ENCODE results near the gene NACAD.
"Not testable (repeated sequence)": the region's sequence is repeated elsewhere in the genome, so short reads cannot be mapped to it uniquely, and the experiment has no call there.

The NACAD gene

DNA sequence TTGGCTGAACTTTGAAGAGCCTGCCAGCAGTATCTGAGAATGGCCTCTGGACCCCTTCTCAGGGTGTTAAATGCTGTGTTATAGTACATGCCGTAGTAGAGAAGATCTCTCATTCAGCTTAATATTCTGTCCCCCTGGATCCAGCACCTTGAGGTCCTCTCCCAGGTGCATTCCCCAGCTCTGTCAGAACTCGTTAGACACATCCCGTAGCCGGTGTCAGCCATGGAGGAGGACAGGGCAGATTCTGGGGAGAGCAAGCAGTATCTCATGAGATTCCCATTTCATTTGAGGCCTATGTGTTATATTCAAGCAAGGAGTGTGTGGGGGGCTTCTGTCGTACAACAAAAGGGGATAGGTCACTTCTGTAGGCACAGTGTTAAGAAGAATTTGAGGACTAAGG, 34.8 kb downstream of the NACAD start:
- DNase-seq (ENCODE audit: low read depth, low spot score) = no peak

DNA sequence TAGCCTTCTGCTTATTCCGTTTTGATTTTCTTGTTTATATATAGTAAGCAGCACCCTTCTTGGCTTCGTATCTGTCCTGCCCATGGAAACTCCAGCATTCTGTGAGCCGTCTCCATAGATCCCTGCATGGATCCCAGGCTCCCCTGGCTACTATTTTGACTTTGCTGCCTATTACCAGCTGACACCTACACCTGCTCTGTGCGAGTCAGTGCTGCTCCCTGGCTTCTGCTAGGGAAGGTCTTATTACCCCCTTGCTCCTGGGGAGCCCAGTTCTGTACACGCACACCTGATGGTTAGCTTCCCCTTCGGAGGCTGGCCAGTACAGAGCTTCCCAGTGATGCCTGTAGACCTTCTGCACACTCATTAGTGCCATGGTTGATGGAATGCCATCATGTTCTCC, 35.4 kb downstream of the NACAD start:
- no peak for DNase-seq (ENCODE audit: low read depth, low spot score)

DNA sequence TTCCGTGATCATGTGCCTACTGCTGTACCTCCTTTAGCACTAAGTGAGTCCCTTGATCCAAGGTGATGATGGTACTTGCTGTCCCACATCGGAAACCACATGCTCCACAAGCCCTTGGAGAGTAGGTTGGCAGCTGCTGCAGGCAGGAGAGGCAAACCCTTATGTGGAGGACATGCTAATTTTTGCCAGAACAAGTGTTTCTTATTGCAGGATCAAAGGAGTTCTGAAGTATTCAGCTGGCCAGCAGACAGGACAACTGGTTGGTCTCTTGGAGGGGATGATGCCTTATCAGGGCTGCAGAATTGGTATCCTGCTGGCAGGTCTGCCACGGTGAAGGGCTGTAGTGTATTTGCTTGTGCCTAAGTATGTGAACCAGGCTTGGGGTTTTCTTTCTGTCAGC, 36.8 kb downstream of the NACAD start:
- DNase-seq (ENCODE audit: low read depth, low spot score) = no peak

DNA sequence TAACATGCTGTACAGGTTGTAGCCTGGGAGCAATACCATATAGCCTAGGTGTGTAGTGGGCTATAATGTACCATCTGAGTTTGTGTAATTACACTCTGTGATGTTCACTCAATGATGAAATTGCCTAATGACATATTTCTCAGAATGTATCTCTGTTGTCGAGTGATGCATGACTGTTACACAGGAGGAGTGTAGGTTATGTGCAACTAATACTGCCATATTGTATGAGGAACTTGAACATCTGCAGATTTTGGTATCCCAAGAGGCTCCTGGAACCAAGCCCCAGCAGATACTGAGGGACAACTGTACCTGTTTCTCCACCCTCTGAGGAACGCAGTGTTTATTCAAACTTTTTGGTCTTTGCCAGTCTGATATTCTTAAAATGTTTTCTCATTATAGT, 38.6 kb downstream of the NACAD start:
- DNase-seq (ENCODE audit: low read depth, low spot score) = no peak

DNA sequence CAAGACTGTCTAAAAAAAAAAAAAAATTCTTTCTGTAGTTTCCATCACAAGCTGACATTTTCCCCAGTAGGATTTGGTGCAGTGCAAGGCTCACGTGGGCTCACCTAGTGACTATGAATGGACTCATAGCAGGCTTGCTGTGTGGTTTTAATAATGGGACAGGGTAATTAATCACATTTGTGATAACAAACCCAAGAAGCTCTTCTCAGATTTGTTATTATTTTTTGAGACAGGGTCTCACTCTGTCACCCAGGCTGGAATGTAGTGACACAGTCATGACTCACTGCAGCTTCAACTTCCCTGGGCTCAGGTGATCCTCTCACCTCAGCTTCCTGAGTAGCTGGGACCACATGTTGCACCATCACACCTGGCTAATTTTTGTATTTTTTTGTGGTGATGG, 40.0 kb downstream of the NACAD start:
- no peak for DNase-seq (ENCODE audit: low read depth, low spot score)

DNA sequence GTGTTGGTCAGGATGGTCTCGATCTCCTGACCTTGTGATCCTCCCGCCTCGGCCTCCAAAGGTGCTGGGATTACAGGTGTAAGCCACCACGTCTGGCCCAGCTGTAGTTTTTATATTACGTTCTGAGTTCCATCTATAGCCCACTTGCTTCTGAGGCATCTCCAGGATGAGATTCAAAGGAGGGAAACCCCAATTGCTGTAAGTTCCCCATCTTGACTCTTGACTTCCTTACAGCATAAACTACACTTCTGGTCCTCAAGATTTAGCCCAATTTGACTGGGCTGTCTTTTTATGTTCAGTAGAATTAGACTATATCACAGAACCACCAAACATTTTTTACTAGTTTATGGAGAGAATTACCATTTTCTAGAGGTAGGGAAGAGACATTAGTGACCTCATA, 44.4 kb downstream of the NACAD start:
- DNase-seq (ENCODE audit: low read depth, low spot score) = no peak

DNA sequence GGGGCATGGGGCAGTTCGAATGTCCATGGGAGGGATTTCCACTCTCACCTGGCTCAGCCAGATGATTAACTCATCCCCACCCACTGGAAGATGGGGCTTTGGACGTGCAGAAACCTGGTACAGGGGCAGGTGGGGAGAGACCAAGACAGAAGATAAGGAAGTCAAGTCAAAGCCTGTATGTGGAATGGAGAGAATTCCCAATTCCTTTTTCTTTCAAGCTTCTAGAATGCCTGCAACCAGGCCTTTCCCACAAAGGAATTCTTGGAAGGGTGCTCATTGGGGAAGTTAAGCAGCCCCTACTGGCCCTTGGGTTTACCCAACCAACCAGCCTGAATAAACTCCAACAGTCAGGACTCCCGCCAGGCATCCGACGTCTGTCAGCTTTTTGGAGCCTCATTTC, 49.7 kb downstream of the NACAD start:
- DNase-seq (ENCODE audit: low read depth, low spot score) = no peak

DNA sequence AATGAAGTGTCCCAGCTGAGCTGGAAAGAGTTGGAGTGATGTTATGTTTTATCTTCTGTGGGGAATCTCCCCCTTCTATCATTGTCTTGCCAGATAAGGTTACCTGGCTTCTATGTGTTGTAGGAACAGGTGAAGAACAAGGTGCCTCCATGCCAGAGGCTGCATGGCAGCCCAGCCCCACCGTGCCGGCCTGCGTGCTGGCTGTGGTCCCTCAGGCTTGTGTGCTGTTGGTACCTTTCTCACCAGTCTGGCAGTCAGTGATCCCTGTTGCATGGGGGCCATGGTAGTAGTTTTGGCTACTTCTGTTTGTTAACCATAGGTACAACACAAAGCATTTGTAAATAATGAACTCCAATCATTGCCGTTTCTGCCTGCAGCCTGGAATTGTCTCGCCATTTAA, 50.9 kb downstream of the NACAD start:
- no peak for DNase-seq (ENCODE audit: low read depth, low spot score)

DNA sequence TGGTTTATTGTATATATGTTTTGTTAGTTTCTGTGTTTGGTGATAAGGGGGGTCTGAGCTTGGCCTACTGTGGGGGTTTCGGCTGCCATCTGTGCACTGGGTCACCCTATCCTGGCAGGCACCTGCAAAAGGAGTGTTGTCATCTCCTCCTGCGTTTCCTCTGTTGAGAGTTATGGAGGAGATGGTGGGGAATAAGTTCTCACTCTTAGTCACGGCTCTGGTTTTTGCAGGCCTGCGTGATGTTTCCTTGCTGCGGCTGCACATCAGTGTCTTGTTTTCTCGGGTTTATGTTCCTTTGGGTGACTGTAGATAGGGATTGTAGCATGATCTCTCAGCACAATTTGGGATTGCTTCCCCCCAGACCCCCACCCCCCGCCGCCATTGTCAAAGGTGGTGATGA, 52.0 kb downstream of the NACAD start:
- no peak for DNase-seq (ENCODE audit: low read depth, low spot score)

DNA sequence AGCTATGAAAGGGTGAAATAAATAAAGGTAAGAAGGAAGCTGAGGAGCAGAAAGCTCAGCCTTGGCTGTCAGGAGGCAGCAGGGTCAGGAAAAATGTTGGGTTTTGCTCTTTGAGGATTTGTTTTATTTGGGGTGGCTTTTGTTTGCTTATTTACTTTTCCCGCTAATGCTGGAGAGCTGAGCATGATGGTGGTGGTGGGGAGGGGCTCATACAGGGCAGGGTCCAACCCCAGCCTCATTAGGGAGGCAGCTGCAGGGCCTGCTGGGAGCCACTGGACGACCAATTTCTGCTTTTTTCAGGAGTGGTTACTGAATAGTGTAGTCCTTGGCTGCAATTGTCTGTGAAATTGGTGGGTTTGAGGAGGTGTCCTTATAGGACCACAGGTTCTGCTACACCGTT, 52.5 kb downstream of the NACAD start:
- no peak for DNase-seq (ENCODE audit: low read depth, low spot score)

DNA sequence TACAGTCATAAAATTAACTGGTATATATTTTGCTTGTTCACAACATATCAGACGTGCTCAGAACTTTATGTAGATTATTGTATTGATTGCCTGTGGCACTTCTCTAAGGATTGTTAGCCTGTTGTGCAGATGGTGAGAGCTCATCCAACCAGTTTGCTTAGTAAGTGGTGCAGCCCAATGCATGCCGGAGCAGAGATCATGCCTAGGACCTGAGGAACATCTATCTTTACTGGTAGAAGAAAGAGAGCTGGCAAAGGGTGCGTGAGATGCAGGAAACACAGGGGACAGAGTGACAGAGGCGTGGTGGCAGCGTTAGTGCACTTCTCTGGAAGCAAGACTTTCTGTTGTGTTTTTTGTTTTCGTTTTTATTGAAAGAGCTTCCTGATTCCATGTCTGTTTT, 52.9 kb downstream of the NACAD start:
- no peak for DNase-seq (ENCODE audit: low read depth, low spot score)

DNA sequence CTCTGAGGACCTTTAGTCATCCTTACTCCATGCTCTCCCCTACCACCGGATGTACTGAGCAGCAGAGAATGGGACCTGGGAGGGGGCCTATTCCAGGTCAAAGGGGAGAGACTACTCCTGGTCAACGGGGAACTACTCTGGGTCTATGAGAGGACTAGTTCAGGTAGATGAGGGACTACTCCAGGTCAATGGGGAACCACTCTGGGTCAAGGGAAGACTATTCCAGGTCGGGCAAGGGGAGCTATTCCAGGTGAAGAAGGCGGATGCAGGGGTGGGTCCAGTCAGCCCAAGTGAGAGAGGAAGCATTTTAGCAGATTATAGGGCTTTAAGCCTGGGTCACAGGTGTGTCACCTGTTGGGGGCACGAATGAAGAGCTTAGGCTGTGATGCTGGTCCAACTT, 53.4 kb downstream of the NACAD start:
- DNase-seq (ENCODE audit: low read depth, low spot score) = no peak

DNA sequence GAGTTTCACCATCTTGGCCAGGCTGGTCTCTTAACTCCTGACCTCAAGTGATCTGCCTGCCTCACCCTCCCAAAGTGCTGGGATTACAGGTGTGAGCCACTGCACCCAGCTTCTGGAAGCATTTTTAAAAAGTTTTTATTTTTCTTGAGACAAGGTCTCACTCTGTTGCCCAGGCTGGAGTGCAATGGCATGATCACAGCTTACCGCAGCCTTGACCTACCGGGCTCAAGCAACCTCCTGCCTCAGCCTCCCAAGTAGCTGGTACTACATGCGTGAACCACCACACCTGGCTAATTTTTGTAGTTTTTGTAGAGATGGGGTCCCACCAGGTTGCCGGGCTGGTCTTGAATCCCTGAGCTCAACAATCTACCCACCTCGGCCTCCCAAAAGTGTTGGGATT, 54.1 kb downstream of the NACAD start:
- not testable (repeated sequence) for DNase-seq (ENCODE audit: low read depth, low spot score)

DNA sequence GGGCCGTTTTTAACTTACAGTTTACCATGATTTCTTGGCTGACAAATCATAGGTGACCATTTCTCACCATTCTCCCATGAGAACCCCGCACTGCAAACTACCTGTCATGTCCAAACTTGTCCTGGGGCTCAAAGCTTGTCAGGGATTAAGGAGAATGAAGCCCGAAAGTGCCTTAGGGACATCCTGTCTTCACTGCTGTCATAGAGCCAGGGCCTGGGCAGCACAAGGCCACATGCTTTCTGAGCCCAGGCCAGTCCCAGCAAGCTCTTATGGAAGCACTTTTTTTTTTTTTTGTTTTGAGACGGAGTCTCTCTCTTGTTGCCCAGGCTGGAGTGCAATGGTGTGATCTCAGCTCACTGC, 54.9 kb downstream of the NACAD start:
- no peak for DNase-seq (ENCODE audit: low read depth, low spot score)

DNA sequence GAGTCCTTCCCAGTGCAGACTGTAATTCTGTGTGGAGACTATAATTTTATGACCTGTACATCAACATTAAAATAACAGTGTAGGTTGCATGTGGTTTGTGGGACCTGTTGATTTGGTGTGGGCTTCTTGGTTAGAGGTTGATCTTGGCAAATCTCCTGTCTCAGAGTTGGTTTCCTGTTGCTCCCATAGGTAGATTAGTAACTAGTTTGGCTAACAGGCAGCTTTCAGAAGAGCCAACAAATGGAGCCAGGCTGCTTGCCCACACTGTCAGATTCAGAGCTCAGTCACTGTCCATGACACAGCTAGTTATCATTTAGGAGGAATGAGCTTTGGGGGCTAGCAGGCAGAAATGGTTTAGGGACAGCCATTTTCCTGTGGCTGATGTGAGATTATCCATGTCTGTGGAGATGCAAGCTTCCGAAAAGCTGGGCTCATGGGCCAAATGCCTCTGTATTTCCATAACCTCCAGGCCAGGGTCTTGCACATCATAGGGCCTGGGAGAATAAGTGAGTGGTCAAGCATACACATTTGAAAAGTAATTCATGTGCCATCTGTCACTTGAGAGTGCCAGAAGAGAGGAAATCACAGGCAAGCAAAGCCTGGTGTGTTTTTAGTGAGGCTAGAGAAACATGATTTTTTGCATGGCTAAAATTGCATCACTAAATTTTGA, 55.4 kb downstream of the NACAD start:
- DNase-seq (ENCODE audit: low read depth, low spot score) = no peak

DNA sequence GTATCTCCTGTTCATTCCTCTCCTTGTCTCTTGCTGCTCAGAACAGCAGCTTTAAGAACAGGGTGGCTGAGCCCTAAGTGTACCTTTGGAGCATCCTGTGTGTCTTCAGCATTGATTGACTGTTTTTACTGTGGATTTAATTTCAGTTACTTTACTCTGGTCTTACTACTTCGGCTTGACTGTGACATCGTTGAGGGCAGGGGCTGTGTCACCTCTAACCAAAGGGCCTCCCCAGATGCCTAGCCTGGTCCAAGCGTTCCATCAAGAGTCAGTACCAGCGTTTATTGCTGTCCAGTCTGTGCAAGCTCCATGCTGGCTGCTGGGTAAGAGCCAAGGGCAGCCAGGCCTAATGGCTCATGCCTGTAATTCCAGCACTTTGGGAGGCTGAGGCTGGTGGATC, 56.3 kb downstream of the NACAD start:
- no peak for DNase-seq (ENCODE audit: low read depth, low spot score)

DNA sequence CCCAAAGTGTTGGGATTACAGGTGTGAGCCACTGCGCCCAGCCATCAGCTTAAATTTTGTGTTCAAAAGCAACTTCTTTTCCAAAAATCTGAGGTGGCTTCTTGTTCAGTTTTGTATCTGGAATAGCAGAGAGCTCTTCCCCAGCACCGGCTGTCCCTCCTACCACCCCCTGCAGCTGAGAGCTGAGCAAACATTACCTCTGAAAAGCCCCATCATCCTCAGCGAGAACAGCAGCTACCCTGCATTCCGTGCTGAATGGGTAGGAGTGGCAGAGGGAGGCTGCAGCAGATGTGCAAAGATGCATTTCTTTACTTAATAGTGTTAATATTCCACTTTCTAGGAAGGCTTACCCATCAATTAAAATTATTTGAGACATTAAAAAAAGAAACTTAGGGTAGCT, 56.9 kb downstream of the NACAD start:
- DNase-seq (ENCODE audit: low read depth, low spot score) = no peak
